CD4-positive, alpha-beta T cell treated with Interferon gamma for 1 hour (primary cell): ENCODE data around the gene ROR1.
"Not testable (repeated sequence)": the region's sequence is repeated elsewhere in the genome, so short reads cannot be mapped to it uniquely, and the experiment has no call there.

ENCODE experiments used
- DNase-seq: peaks from one replicate; pipeline ENCODE4 v3.0.0-alpha.2; 2020

The ROR1 gene

GRCh38 chr1:63794939-63795378 is 21.1 kb downstream of the ROR1 start:
- no peak for DNase-seq

GRCh38 chr1:63795455-63795854 is 21.6 kb downstream of the ROR1 start:
- no peak for DNase-seq

- no peak for DNase-seq
Observed at GRCh38 chr1:63797056-63797726, 23.4 kb downstream of the ROR1 start.

GRCh38 chr1:63798284-63798683 is 24.5 kb downstream of the ROR1 start:
- no peak for DNase-seq

- DNase-seq: no peak
Observed at GRCh38 chr1:63799307-63799706, 25.5 kb downstream of the ROR1 start.

GRCh38 chr1:63799820-63800219 is 26.0 kb downstream of the ROR1 start:
- DNase-seq: no peak

GRCh38 chr1:63802109-63802508 is 28.3 kb downstream of the ROR1 start:
- no peak for DNase-seq

- no peak for DNase-seq
Observed at GRCh38 chr1:63804829-63805484, 31.1 kb downstream of the ROR1 start.

GRCh38 chr1:63807046-63807445 is 33.2 kb downstream of the ROR1 start:
- DNase-seq: no peak

GRCh38 chr1:63810936-63811469 is 37.2 kb downstream of the ROR1 start:
- DNase-seq: no peak

GRCh38 chr1:63812071-63812700 is 38.4 kb downstream of the ROR1 start:
- DNase-seq: no peak

GRCh38 chr1:63813829-63814277 is 40.0 kb downstream of the ROR1 start:
- no peak for DNase-seq

GRCh38 chr1:63816217-63816815 is 42.5 kb downstream of the ROR1 start:
- DNase-seq: not testable (repeated sequence)

GRCh38 chr1:63817152-63817667 is 43.4 kb downstream of the ROR1 start:
- no peak for DNase-seq

GRCh38 chr1:63817700-63818099 is 43.9 kb downstream of the ROR1 start:
- DNase-seq: no peak

GRCh38 chr1:63818567-63819325 is 44.9 kb downstream of the ROR1 start:
- DNase-seq: no peak

- DNase-seq: no peak
Observed at GRCh38 chr1:63819795-63820194, 46.0 kb downstream of the ROR1 start.

- no peak for DNase-seq
Observed at GRCh38 chr1:63821091-63822005, 47.5 kb downstream of the ROR1 start.

- no peak for DNase-seq
Observed at GRCh38 chr1:63822540-63822939, 48.7 kb downstream of the ROR1 start.

- DNase-seq: no peak
Observed at GRCh38 chr1:63824451-63824850, 50.6 kb downstream of the ROR1 start.

- no peak for DNase-seq
Observed at GRCh38 chr1:63825111-63825510, 51.3 kb downstream of the ROR1 start.
